Panc1 (cell line): ENCODE results near the gene VAV3. TPM values are rescaled to one million over a fixed set of nuclear protein-coding genes. Genes with fewer than 3 reads are reported as not detected.

Source experiments
- ATAC-seq: fragments of 200-7000 bp; cut with Tn5 transposase; 2 replicates; pipeline ENCODE4 v1.9.1; 2020; ENCODE audit warnings: mild to moderate bottlenecking, moderate library complexity
- BruUV-seq: library from RNA; stranded (reverse); fragments of 400-500 nt; replicated peaks from 2 replicates; lab custom pipeline; 2021; lab: Mats Ljungman, UMichigan
- CTCF ChIA-PET: fragments of 300-600 bp; sonication (Branson Sonifier 250); formaldehyde crosslinking; loops from one replicate; lab custom pipeline; 2022; ENCODE audit warnings: antibody characterized with exemption; lab: Charles Lee
- POLR2A ChIA-PET: fragments of 300-600 bp; sonication (Branson Sonifier 250); formaldehyde crosslinking; loops from one replicate; lab custom pipeline; 2022; ENCODE audit warnings: antibody characterized with exemption; lab: Charles Lee
- DNase-seq: peaks from one replicate; pipeline ENCODE4 v3.0.0-alpha.2; 2010; ENCODE audit warnings: low read depth, low spot score
- H3K27ac ChIP-seq: 2 replicates; pipeline ENCODE4 v1.5.1; 2011; ENCODE audit warnings: mild to moderate bottlenecking, low read length, inconsistent platforms
- H3K27me3 ChIP-seq: fragments of 200-500 bp; sonication (Bioruptor generic); 2 replicates; pipeline ENCODE4 v1.6.0; 2014; ENCODE audit warnings: low read length, inconsistent platforms; ENCODE audit not compliant: control insufficient read depth, insufficient read depth
- H3K36me3 ChIP-seq: fragments of 200-500 bp; sonication (Bioruptor generic); 2 replicates; pipeline ENCODE4 v1.5.1; 2014; ENCODE audit warnings: inconsistent platforms, mild to moderate bottlenecking, low read length, moderate library complexity; ENCODE audit not compliant: control insufficient read depth, insufficient read depth
- H3K4me1 ChIP-seq: 2 replicates; pipeline ENCODE4 v1.5.1; 2011; ENCODE audit warnings: inconsistent platforms, mild to moderate bottlenecking, low read length, moderate library complexity; ENCODE audit not compliant: control insufficient read depth, insufficient read depth
- H3K4me3 ChIP-seq, 2 experiments: 2 replicates each; pipeline ENCODE4 v1.5.1; 2011 to 2012; ENCODE audit warnings: low read depth in 2 of 2, low read length in 2 of 2, mild to moderate bottlenecking in 2 of 2, inconsistent platforms in 1 of 2, moderate library complexity in 1 of 2
- H3K9me3 ChIP-seq: fragments of 200-500 bp; sonication (Bioruptor generic); 2 replicates; pipeline ENCODE4 v1.5.1; 2014; ENCODE audit warnings: low read depth, mild to moderate bottlenecking, inconsistent platforms, low read length, moderate library complexity; ENCODE audit not compliant: control insufficient read depth, insufficient read depth
- POLR2AphosphoS5 ChIP-seq: IDR thresholded peaks from 2 replicates; pipeline ENCODE4 v1.6.1; 2012; ENCODE audit warnings: mild to moderate bottlenecking, low read depth, low read length, moderate library complexity
- REST ChIP-seq, 2 experiments: IDR thresholded peaks; 2 replicates each; pipeline ENCODE4 v1.6.1; 2011 to 2012; ENCODE audit warnings: low read depth in 2 of 2, control low read depth in 1 of 2, low read length in 1 of 2, mild to moderate bottlenecking in 1 of 2, moderate library complexity in 1 of 2; ENCODE audit not compliant: insufficient read depth in 1 of 2
- SIN3A ChIP-seq: IDR thresholded peaks from 2 replicates; pipeline ENCODE4 v1.6.1; 2012; ENCODE audit warnings: low read depth, mild to moderate bottlenecking, low read length, moderate library complexity, borderline replicate concordance; ENCODE audit not compliant: insufficient read depth
- TCF7L2 ChIP-seq: IDR thresholded peaks from 2 replicates; pipeline ENCODE4 v1.6.1; 2011; ENCODE audit warnings: mild to moderate bottlenecking, low read depth, low read length, inconsistent platforms
- in situ Hi-C: cut with HindIII; loops from 2 replicates; pipeline ENCODE4 v1.10.0; 2016; ENCODE audit warnings: low sequenced_read_pairs, low pct_unique_long_range_greater_than_20kb
- intact Hi-C: fragments of 100-400 bp; cut with micrococcal nuclease; formaldehyde crosslinking; loops from one replicate; pipeline ENCODE4 v1.10.0; 2022; ENCODE audit not compliant: unreplicated experiment
- total RNA-seq: library from RNA; stranded (reverse); gene quantifications from one replicate; pipeline ENCODE4 v1.2.1, GENCODE V29; 2021; ENCODE audit not compliant: unreplicated experiment
- TF ChIP-seq, protein P1 (sequence below): fragments of 450-650 bp; IDR thresholded peaks from 2 replicates; pipeline ENCODE4 v1.5.1; 2017; ENCODE audit warnings: mild to moderate bottlenecking

The VAV3 gene
- total RNA-seq, 1 experiment from 2014 or later = 0.23 TPM

- Histone ChIP-seq H3K4me1 (no peaks in the 10 kb centered on the region), H3K9me3 (no peaks in the 10 kb centered on the region), H3K36me3 (no peaks in the 10 kb centered on the region), H3K27ac (no peak overlapping the region), H3K27me3 (no peaks in the 10 kb centered on the region), H3K4me3 (no peak overlapping the region)
- BruUV-seq = no TSS peak
- ChIA-PET CTCF (no interaction called here), POLR2A (no interaction called here)
- TF ChIP-seq, protein P1, sequence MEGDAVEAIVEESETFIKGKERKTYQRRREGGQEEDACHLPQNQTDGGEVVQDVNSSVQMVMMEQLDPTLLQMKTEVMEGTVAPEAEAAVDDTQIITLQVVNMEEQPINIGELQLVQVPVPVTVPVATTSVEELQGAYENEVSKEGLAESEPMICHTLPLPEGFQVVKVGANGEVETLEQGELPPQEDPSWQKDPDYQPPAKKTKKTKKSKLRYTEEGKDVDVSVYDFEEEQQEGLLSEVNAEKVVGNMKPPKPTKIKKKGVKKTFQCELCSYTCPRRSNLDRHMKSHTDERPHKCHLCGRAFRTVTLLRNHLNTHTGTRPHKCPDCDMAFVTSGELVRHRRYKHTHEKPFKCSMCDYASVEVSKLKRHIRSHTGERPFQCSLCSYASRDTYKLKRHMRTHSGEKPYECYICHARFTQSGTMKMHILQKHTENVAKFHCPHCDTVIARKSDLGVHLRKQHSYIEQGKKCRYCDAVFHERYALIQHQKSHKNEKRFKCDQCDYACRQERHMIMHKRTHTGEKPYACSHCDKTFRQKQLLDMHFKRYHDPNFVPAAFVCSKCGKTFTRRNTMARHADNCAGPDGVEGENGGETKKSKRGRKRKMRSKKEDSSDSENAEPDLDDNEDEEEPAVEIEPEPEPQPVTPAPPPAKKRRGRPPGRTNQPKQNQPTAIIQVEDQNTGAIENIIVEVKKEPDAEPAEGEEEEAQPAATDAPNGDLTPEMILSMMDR = no peak
- TF ChIP-seq REST (IDR thresholded peaks at IDR 0.05; ENCODE audit: insufficient read depth in 1 of 2, low read depth in 2 of 2, low read length in 1 of 2) = no peak
- TF ChIP-seq POLR2AphosphoS5 = no peak
- no peak for TF ChIP-seq SIN3A
- no peak for TF ChIP-seq TCF7L2
- DNase-seq = no peak
- in situ Hi-C loops (no loop called here), intact Hi-C loops (no loop called here)
- ATAC-seq = no peak
These were observed 134.9 kb downstream of the VAV3 start for GRCh38 chr1:107830075-107830474.

- Histone ChIP-seq H3K9me3 (no peaks in the 10 kb centered on the region), H3K36me3 (no peaks in the 10 kb centered on the region), H3K4me1 (no peaks in the 10 kb centered on the region), H3K4me3 (no peak overlapping the region), H3K27ac (no peak overlapping the region), H3K27me3 (no peaks in the 10 kb centered on the region)
- ATAC-seq (no peak), DNase-seq (no peak)
- BruUV-seq = no TSS peak
- ChIA-PET CTCF (no interaction called here), POLR2A (no interaction called here)
- in situ Hi-C loops (no loop called here), intact Hi-C loops (no loop called here)
- TF ChIP-seq REST (IDR thresholded peaks at IDR 0.05; ENCODE audit: insufficient read depth in 1 of 2, low read depth in 2 of 2, low read length in 1 of 2) (no peak), POLR2AphosphoS5 (no peak), SIN3A (no peak), TCF7L2 (no peak)
- TF ChIP-seq, protein P1 = no peak
These were observed 135.8 kb downstream of the VAV3 start for GRCh38 chr1:107829036-107829770.
